ENCODE data around the gene AEBP2.

- no peak for TF ChIP-seq POLR2A (IDR thresholded peaks at IDR 0.05; ENCODE audit: low read depth, low read length)
- no peak for TF ChIP-seq SPI1 (IDR thresholded peaks at IDR 0.05; ENCODE audit: low read depth, low read length)
Observed at GRCh38 chr12:19480459-19480858, 41.2 kb downstream of the AEBP2 start.
